SK-N-MC (cell line): ENCODE measurements around the gene GPS1.

ENCODE experiments used
- EZH2 ChIP-seq: fragments of 200-600 bp; sonication (generic); IDR thresholded peaks from one replicate; pipeline ENCODE4 v1.6.1; 2017; ENCODE audit warnings: antibody characterized with exemption
- FOXP2 ChIP-seq: optimal IDR thresholded peaks from 2 replicates; pipeline ENCODE3; 2011; ENCODE audit warnings: mild to moderate bottlenecking, moderate library complexity; ENCODE audit not compliant: insufficient read depth; ENCODE audit errors: extremely low read length, control extremely low read depth
- POLR2AphosphoS5 ChIP-seq: IDR thresholded peaks from 2 replicates; pipeline ENCODE4 v1.6.1; 2012; ENCODE audit warnings: mild to moderate bottlenecking, low read depth, low read length, borderline replicate concordance

- no peak for TF ChIP-seq EZH2
- no peak for TF ChIP-seq POLR2AphosphoS5
- no peak for TF ChIP-seq FOXP2
These were observed 36.8 kb upstream of the GPS1 start for GRCh38 chr17:82014971-82015310.
